ENCODE results near the gene NT5C2. TPM values are rescaled to one million over a fixed set of nuclear protein-coding genes. Genes with fewer than 3 reads are reported as not detected.

NT5C2 gene
- total and polyA plus RNA-seq, 2 of the 8 experiments (the other 6 are each of a cell fraction or from before 2014, with no cell fraction given) = 35.2 to 106 TPM

DNA sequence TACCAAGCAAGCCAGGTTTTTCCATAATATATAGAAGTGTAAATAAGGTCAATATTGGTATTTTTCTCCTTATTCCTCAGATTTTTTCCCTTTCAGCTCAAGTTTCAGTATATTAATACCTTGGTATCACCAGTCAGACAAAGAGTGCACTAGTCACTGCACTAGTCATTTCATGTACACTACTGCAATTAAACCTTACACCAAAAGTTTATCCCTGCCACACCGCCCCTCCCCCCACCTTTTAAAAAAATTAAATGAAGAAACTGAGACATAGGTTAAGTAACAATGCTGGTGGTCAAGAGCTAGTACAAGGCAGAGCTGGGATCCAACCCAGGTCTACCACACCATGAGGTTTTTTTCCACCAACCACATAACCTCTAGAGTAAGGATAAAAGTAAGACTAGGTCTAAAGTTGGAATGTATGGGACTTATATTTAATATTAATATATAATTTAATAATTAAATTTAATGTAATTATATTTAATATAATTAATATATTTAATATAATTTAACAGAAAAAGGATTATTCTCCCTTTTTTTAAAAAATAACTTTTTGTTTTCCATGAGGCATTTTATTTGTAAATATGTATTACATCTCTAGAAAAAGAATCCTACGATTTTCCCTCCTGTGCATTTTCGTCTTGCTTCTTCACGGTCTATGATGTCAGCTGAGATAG, 68.5 kb downstream of the NT5C2 start:
- H3K79me2 ChIP-seq (ENCODE audit: control insufficient read depth in 1 of 2, insufficient read depth in 2 of 2, low read length in 2 of 2) = no peaks in the 10 kb centered on the region
- H3K23me2 ChIP-seq (ENCODE audit: low read depth, low read length) = no peaks in the 10 kb centered on the region; the same call in 1 of the 2 replicates
- no peak overlapping the region for H4K91ac ChIP-seq (replicated peaks; ENCODE audit: insufficient read length, low read length)
- H3K4ac ChIP-seq (replicated peaks; ENCODE audit: insufficient read length, low read depth, low read length) = no peak overlapping the region
- H3K9ac ChIP-seq (replicated peaks in 1 of 4; ENCODE audit: extremely low read depth in 1 of 4, low read depth in 3 of 4, low read length in 3 of 4) = no peak overlapping the region
- H2BK120ac ChIP-seq (replicated peaks; ENCODE audit: low read depth, low read length) = no peak overlapping the region
- no peak overlapping the region for H2BK15ac ChIP-seq (ENCODE audit: low read length)
- no peaks in the 10 kb centered on the region for H3K27me3 ChIP-seq (replicated peaks in 1 of 4; ENCODE audit: control insufficient read depth in 3 of 4, extremely low read depth in 1 of 4, insufficient read depth in 3 of 4, low read length in 3 of 4)
- H2BK5ac ChIP-seq (ENCODE audit: low read depth, low read length) = no peak overlapping the region
- no peak for DNase-seq (ENCODE audit: low read depth in 1 of 2, low spot score in 2 of 2)
- H4K20me1 ChIP-seq (replicated peaks in 1 of 2; ENCODE audit: control insufficient read depth in 1 of 2, insufficient read depth in 2 of 2, low read length in 2 of 2) = no peaks in the 10 kb centered on the region
- 91% methylated on average over 4 of the region's 4 CpGs; no CpG with 5 or more reads in 1 of the 2 experiments for WGBS, 2 experiments (ENCODE audit: extremely low coverage in 1 of 2, insufficient coverage in 1 of 2, insufficient read length in 1 of 2, insufficient replicate concordance in 2 of 2, low coverage in 1 of 2, low lambda C conversion rate in 2 of 2, missing lambda C conversion rate in 1 of 2)
- no peaks in the 10 kb centered on the region for H3K4me1 ChIP-seq (replicated peaks in 1 of 4; ENCODE audit: control insufficient read depth in 3 of 4, insufficient read depth in 4 of 4, low read length in 3 of 4)
- no peak overlapping the region for H3K4me2 ChIP-seq (ENCODE audit: insufficient read depth in 1 of 2, low read depth in 2 of 2, low read length in 2 of 2)
- no peak overlapping the region for H3K14ac ChIP-seq (ENCODE audit: insufficient read length)
- no peak overlapping the region for H3K4me3 ChIP-seq (ENCODE audit: extremely low read depth in 1 of 4, insufficient read depth in 2 of 4, low read depth in 3 of 4, low read length in 4 of 4)
- no peaks in the 10 kb centered on the region; a peak in 1 of 4 replicates for H3K9me3 ChIP-seq (ENCODE audit: insufficient read depth in 2 of 2, low read depth in 1 of 2, low read length in 1 of 2)
- no peak overlapping the region for H3K23ac ChIP-seq (ENCODE audit: insufficient read length)
- no peak overlapping the region for H3K18ac ChIP-seq (ENCODE audit: extremely low read depth, low read length)
- H3K56ac ChIP-seq (replicated peaks; ENCODE audit: insufficient read length, low read depth, low read length) = no peak overlapping the region
- CTCF ChIA-PET (ENCODE audit: partially characterized antibody) = interaction anchor here (0.6 to 1.7 kb wide), 4 partner anchors 16 to 228 kb away, joined by 3 to 5 read pairs (median 3); no protein-coding TSS in a partner anchor
- H2AFZ ChIP-seq (ENCODE audit: low read length) = no peak overlapping the region
- no peak overlapping the region for H2BK12ac ChIP-seq (ENCODE audit: low read depth, low read length)
- H3K79me1 ChIP-seq (ENCODE audit: low read depth, low read length) = no peaks in the 10 kb centered on the region
- no peak overlapping the region for H2BK20ac ChIP-seq (ENCODE audit: low read length)
- POLR2A ChIA-PET (ENCODE audit: partially characterized antibody) = interaction anchor here (1.6 kb wide), 1 partner anchor 10 kb away, joined by 3 read pairs; no protein-coding TSS in a partner anchor
- FAIRE-seq = no peak
- no peak overlapping the region for H4K5ac ChIP-seq (ENCODE audit: insufficient read length, low read depth, low read length)
- H3K36me3 ChIP-seq (ENCODE audit: control insufficient read depth in 2 of 4, insufficient read depth in 4 of 4, low read length in 3 of 4) = no peaks in the 10 kb centered on the region; a peak in 2 of 8 replicates
- H4K8ac ChIP-seq (ENCODE audit: extremely low read depth, insufficient read depth, low read length) = no peak overlapping the region
- no peak overlapping the region for H3K27ac ChIP-seq (ENCODE audit: low read depth, low read length)
- no peak overlapping the region for H2AK5ac ChIP-seq (ENCODE audit: low read depth, low read length)
- TF ChIP-seq, protein P1, sequence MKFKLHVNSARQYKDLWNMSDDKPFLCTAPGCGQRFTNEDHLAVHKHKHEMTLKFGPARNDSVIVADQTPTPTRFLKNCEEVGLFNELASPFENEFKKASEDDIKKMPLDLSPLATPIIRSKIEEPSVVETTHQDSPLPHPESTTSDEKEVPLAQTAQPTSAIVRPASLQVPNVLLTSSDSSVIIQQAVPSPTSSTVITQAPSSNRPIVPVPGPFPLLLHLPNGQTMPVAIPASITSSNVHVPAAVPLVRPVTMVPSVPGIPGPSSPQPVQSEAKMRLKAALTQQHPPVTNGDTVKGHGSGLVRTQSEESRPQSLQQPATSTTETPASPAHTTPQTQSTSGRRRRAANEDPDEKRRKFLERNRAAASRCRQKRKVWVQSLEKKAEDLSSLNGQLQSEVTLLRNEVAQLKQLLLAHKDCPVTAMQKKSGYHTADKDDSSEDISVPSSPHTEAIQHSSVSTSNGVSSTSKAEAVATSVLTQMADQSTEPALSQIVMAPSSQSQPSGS (IDR thresholded peaks at IDR 0.05; ENCODE audit: low read length) = no peak
- TF ChIP-seq TAF1 (IDR thresholded peaks at IDR 0.05; ENCODE audit: low read depth, low read length) = no peak
- no peak for TF ChIP-seq TCF12 (IDR thresholded peaks at IDR 0.05; ENCODE audit: low read depth, low read length)
- TF ChIP-seq, protein P2, sequence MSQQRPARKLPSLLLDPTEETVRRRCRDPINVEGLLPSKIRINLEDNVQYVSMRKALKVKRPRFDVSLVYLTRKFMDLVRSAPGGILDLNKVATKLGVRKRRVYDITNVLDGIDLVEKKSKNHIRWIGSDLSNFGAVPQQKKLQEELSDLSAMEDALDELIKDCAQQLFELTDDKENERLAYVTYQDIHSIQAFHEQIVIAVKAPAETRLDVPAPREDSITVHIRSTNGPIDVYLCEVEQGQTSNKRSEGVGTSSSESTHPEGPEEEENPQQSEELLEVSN (IDR thresholded peaks at IDR 0.05) = no peak
- no peak for TF ChIP-seq CBX5 (IDR thresholded peaks at IDR 0.05; ENCODE audit: low read depth, low read length)
- no peak for TF ChIP-seq CTBP2 (IDR thresholded peaks at IDR 0.05; ENCODE audit: borderline replicate concordance, insufficient read depth, insufficient read length, low read length)
- no peak for TF ChIP-seq RXRA (IDR thresholded peaks at IDR 0.05; ENCODE audit: insufficient read depth, low read depth, low read length)
- no peak for TF ChIP-seq ASH2L (IDR thresholded peaks at IDR 0.05; ENCODE audit: low read length)
- TF ChIP-seq EGR1 (IDR thresholded peaks at IDR 0.05; ENCODE audit: borderline replicate concordance, low read depth, low read length) = no peak
- no peak for TF ChIP-seq YY1 (IDR thresholded peaks at IDR 0.05; ENCODE audit: low read depth, low read length)
- no peak for TF ChIP-seq CEBPB (IDR thresholded peaks at IDR 0.05; ENCODE audit: low read depth, low read length)
